Panc1 (cell line): Measurements from ENCODE around the gene FAF1. TPM values are rescaled to one million over a fixed set of nuclear protein-coding genes. Genes with fewer than 3 reads are reported as not detected.

Source experiments
- ATAC-seq: fragments of 200-7000 bp; cut with Tn5 transposase; 2 replicates; pipeline ENCODE4 v1.9.1; 2020; ENCODE audit warnings: mild to moderate bottlenecking, moderate library complexity
- BruUV-seq: library from RNA; stranded (reverse); fragments of 400-500 nt; replicated peaks from 2 replicates; lab custom pipeline; 2021; lab: Mats Ljungman, UMichigan
- CTCF ChIA-PET: fragments of 300-600 bp; sonication (Branson Sonifier 250); formaldehyde crosslinking; loops from one replicate; lab custom pipeline; 2022; ENCODE audit warnings: antibody characterized with exemption; lab: Charles Lee
- POLR2A ChIA-PET: fragments of 300-600 bp; sonication (Branson Sonifier 250); formaldehyde crosslinking; loops from one replicate; lab custom pipeline; 2022; ENCODE audit warnings: antibody characterized with exemption; lab: Charles Lee
- DNase-seq: peaks from one replicate; pipeline ENCODE4 v3.0.0-alpha.2; 2010; ENCODE audit warnings: low read depth, low spot score
- H3K27ac ChIP-seq: 2 replicates; pipeline ENCODE4 v1.5.1; 2011; ENCODE audit warnings: mild to moderate bottlenecking, low read length, inconsistent platforms
- H3K27me3 ChIP-seq: fragments of 200-500 bp; sonication (Bioruptor generic); 2 replicates; pipeline ENCODE4 v1.6.0; 2014; ENCODE audit warnings: low read length, inconsistent platforms; ENCODE audit not compliant: control insufficient read depth, insufficient read depth
- H3K36me3 ChIP-seq: fragments of 200-500 bp; sonication (Bioruptor generic); 2 replicates; pipeline ENCODE4 v1.5.1; 2014; ENCODE audit warnings: inconsistent platforms, mild to moderate bottlenecking, low read length, moderate library complexity; ENCODE audit not compliant: control insufficient read depth, insufficient read depth
- H3K4me1 ChIP-seq: 2 replicates; pipeline ENCODE4 v1.5.1; 2011; ENCODE audit warnings: inconsistent platforms, mild to moderate bottlenecking, low read length, moderate library complexity; ENCODE audit not compliant: control insufficient read depth, insufficient read depth
- H3K4me3 ChIP-seq, 2 experiments: 2 replicates each; pipeline ENCODE4 v1.5.1; 2011 to 2012; ENCODE audit warnings: low read depth in 2 of 2, low read length in 2 of 2, mild to moderate bottlenecking in 2 of 2, inconsistent platforms in 1 of 2, moderate library complexity in 1 of 2
- H3K9me3 ChIP-seq: fragments of 200-500 bp; sonication (Bioruptor generic); 2 replicates; pipeline ENCODE4 v1.5.1; 2014; ENCODE audit warnings: low read depth, mild to moderate bottlenecking, inconsistent platforms, low read length, moderate library complexity; ENCODE audit not compliant: control insufficient read depth, insufficient read depth
- CTCF ChIP-seq: fragments of 450-650 bp; IDR thresholded peaks from 2 replicates; pipeline ENCODE4 v1.5.1; 2017; ENCODE audit warnings: mild to moderate bottlenecking
- POLR2AphosphoS5 ChIP-seq: IDR thresholded peaks from 2 replicates; pipeline ENCODE4 v1.6.1; 2012; ENCODE audit warnings: mild to moderate bottlenecking, low read depth, low read length, moderate library complexity
- REST ChIP-seq, 2 experiments: IDR thresholded peaks; 2 replicates each; pipeline ENCODE4 v1.6.1; 2011 to 2012; ENCODE audit warnings: low read depth in 2 of 2, control low read depth in 1 of 2, low read length in 1 of 2, mild to moderate bottlenecking in 1 of 2, moderate library complexity in 1 of 2; ENCODE audit not compliant: insufficient read depth in 1 of 2
- SIN3A ChIP-seq: IDR thresholded peaks from 2 replicates; pipeline ENCODE4 v1.6.1; 2012; ENCODE audit warnings: low read depth, mild to moderate bottlenecking, low read length, moderate library complexity, borderline replicate concordance; ENCODE audit not compliant: insufficient read depth
- TCF7L2 ChIP-seq: IDR thresholded peaks from 2 replicates; pipeline ENCODE4 v1.6.1; 2011; ENCODE audit warnings: mild to moderate bottlenecking, low read depth, low read length, inconsistent platforms
- in situ Hi-C: cut with HindIII; loops from 2 replicates; pipeline ENCODE4 v1.10.0; 2016; ENCODE audit warnings: low sequenced_read_pairs, low pct_unique_long_range_greater_than_20kb
- intact Hi-C: fragments of 100-400 bp; cut with micrococcal nuclease; formaldehyde crosslinking; loops from one replicate; pipeline ENCODE4 v1.10.0; 2022; ENCODE audit not compliant: unreplicated experiment
- total RNA-seq: library from RNA; stranded (reverse); gene quantifications from one replicate; pipeline ENCODE4 v1.2.1, GENCODE V29; 2021; ENCODE audit not compliant: unreplicated experiment

The FAF1 gene
- total RNA-seq, 1 experiment from 2014 or later: 101 TPM

GRCh38 chr1:50421366-50421748, 538.7 kb downstream of the FAF1 start:
- Histone ChIP-seq H3K36me3 (no peaks in the 10 kb centered on the region), H3K9me3 (no peaks in the 10 kb centered on the region), H3K4me1 (no peaks in the 10 kb centered on the region), H3K27ac (no peak overlapping the region), H3K27me3 (no peaks in the 10 kb centered on the region; the same call in 1 of the 2 replicates), H3K4me3 (no peak overlapping the region)
- intact Hi-C loops (no loop called here), in situ Hi-C loops (no loop called here)
- CTCF ChIA-PET: no interaction called here
- no peak for ATAC-seq
- TF ChIP-seq SIN3A (no peak), POLR2AphosphoS5 (no peak), REST (IDR thresholded peaks at IDR 0.05; ENCODE audit: insufficient read depth in 1 of 2, low read depth in 2 of 2, low read length in 1 of 2) (no peak), TCF7L2 (no peak), CTCF (no peak)
- no TSS peak for BruUV-seq
- DNase-seq: no peak
- POLR2A ChIA-PET: no interaction called here

- no peaks in the 10 kb centered on the region; the same call in 1 of the 2 replicates for H3K27me3 ChIP-seq
- ATAC-seq (no peak), DNase-seq (no peak)
- no TSS peak for BruUV-seq
- H3K36me3 ChIP-seq: no peaks in the 10 kb centered on the region
- intact Hi-C loops: no loop called here
- no peaks in the 10 kb centered on the region for H3K4me1 ChIP-seq
- POLR2A ChIA-PET: no interaction called here
- CTCF ChIA-PET: no interaction called here
- no peaks in the 10 kb centered on the region for H3K9me3 ChIP-seq
- no peak for TF ChIP-seq CTCF
- TF ChIP-seq REST (IDR thresholded peaks at IDR 0.05; ENCODE audit: insufficient read depth in 1 of 2, low read depth in 2 of 2, low read length in 1 of 2): no peak
- no peak for TF ChIP-seq SIN3A
- no peak for TF ChIP-seq TCF7L2
- TF ChIP-seq POLR2AphosphoS5: no peak
- in situ Hi-C loops: no loop called here
- H3K27ac ChIP-seq: no peak overlapping the region
- H3K4me3 ChIP-seq: no peak overlapping the region
Measured at GRCh38 chr1:50420689-50421365, 539.2 kb downstream of the FAF1 start.
